ENCODE data around the gene RAB17. TPM values are rescaled to one million over a fixed set of nuclear protein-coding genes. Genes with fewer than 3 reads are reported as not detected.

RAB17 gene
- total and polyA plus RNA-seq, 12 donors: 1.9 to 7.6 (median 4.8) TPM

DNA sequence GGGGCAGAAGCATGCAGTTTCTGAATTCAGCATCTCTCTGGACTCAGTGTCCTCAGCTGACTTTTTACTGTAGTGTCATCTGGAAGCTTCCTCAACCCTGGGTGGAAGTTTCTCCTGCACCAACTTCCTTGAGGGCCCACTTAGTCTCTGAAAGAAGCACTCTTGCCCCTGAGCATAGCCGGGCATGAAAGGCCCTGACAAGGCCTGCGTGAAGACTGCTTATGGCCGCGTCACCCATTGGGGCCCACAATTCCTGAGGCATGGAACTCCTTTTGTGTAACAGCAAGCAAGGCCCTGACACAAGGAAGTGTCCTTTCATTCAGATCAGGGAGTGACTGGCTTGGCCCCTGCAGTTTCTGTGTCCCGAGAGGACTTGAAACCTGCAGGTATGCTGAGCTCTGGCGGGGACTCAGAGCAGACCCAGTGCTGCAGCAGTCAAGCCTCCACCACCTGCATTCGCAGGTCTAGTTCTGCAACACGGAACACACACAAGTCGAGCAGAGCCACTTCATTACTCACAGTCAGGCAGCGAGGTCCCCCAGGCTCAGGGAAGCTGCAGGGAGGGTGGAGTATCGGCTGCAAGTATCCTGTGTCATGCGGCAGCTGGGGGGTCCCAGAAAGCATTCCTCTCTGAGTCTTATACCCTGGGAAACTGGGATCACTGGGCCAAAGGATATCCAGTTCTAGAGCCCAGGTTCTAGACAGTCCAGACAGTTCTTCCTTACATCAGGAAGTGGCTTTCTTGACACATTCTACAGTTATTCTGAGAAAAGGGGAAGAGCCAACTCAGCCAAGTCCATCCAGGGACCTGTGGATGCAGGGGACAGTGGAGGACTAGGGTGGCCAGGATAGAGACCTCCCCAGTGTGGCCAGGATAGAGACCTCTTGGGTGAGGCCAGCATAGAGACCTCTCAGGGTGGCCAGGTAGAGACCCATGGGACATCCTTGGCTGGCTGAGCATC, 59.8 kb downstream of the RAB17 start:
- no peaks in the 10 kb centered on the region for H3K27me3 ChIP-seq
- 93 to 96% methylated on average over 12 of the region's 12 CpGs for WGBS, 2 donors
- no peak for DNase-seq
- H3K4me3 ChIP-seq: no peak overlapping the region
- TF ChIP-seq, protein P1, sequence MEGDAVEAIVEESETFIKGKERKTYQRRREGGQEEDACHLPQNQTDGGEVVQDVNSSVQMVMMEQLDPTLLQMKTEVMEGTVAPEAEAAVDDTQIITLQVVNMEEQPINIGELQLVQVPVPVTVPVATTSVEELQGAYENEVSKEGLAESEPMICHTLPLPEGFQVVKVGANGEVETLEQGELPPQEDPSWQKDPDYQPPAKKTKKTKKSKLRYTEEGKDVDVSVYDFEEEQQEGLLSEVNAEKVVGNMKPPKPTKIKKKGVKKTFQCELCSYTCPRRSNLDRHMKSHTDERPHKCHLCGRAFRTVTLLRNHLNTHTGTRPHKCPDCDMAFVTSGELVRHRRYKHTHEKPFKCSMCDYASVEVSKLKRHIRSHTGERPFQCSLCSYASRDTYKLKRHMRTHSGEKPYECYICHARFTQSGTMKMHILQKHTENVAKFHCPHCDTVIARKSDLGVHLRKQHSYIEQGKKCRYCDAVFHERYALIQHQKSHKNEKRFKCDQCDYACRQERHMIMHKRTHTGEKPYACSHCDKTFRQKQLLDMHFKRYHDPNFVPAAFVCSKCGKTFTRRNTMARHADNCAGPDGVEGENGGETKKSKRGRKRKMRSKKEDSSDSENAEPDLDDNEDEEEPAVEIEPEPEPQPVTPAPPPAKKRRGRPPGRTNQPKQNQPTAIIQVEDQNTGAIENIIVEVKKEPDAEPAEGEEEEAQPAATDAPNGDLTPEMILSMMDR (IDR thresholded peaks at IDR 0.05): no peak
- intact Hi-C loops (cut with DNase I): no loop called here
- H3K36me3 ChIP-seq: peaks cover 0 to 55% (median 0%) of the 10 kb centered on the region in 9 donors
- no peak for ATAC-seq
- H3K4me1 ChIP-seq: no peaks in the 10 kb centered on the region
- H3K9me3 ChIP-seq: no peaks in the 10 kb centered on the region
- no peak overlapping the region for H3K27ac ChIP-seq

DNA sequence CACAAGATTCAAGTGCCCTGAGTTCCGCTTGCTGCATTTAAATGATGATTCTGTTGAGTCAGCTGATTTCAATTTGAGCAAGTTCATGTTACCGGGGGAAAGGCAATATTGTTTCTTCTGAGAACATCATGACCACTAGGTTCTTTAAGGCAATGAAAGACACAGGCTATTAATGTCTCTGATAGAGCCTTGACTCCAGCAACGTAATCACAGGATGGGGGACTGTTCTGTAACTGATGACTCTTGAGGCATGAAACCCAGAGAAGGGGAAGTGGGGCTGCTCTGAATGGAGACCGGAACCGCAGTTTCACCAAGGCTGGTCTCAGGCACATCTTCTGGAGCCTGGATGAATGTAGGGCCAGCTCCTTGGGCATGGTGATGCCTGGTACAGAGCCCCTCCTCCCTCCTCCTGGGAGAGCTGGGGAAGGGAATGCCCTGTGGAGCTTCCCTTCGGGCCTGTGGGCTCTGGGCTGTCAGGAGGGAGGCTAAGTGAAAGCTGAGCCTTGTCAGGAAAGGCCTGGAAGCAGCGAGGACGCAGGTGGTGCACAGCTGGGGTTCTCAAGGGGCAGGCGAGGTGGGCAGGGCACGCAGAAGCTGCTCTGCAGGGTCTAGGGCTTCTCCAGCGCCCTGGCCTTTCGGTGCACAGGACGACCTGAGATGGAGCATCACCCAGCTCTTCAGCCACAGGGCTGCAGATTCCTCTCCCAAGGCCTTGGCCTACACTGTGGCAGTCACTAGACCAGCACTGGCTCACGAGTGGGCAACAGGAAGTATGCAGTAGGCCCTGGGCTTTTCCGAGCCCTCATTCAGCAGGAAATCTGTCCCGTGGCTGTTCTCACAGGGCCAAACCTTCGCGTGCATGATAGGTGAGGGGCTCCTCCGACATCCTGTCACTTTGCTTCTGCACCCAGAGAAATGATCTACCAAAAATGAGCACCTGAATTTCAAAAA, 60.8 kb downstream of the RAB17 start:
- whole genome bisulfite sequencing, 2 donors: 90 to 94% methylated on average over 19 of the region's 19 CpGs
- Histone ChIP-seq H3K27me3 (no peaks in the 10 kb centered on the region), H3K4me1 (no peaks in the 10 kb centered on the region), H3K4me3 (no peak overlapping the region), H3K27ac (no peak overlapping the region), H3K36me3 (peaks cover 0 to 53% (median 0%) of the 10 kb centered on the region in 9 donors), H3K9me3 (no peaks in the 10 kb centered on the region)
- no peak for ATAC-seq
- intact Hi-C loops (cut with DNase I): no loop called here
- TF ChIP-seq, protein P1 (IDR thresholded peaks at IDR 0.05): no peak
- no peak for DNase-seq

GRCh38 chr2:237527766-237528165, 62.8 kb downstream of the RAB17 start:
- H3K4me3 ChIP-seq: no peak overlapping the region
- H3K36me3 ChIP-seq: peaks cover 0 to 44% (median 0%) of the 10 kb centered on the region in 9 donors
- no peak for ATAC-seq
- no peak for DNase-seq
- no peaks in the 10 kb centered on the region for H3K9me3 ChIP-seq
- intact Hi-C loops (cut with DNase I): no loop called here
- WGBS, 2 donors: 95 to 97% methylated on average over 5 of the region's 5 CpGs
- H3K4me1 ChIP-seq: no peaks in the 10 kb centered on the region
- H3K27ac ChIP-seq: no peak overlapping the region
- no peaks in the 10 kb centered on the region for H3K27me3 ChIP-seq
- TF ChIP-seq, protein P1 (IDR thresholded peaks at IDR 0.05): no peak

DNA sequence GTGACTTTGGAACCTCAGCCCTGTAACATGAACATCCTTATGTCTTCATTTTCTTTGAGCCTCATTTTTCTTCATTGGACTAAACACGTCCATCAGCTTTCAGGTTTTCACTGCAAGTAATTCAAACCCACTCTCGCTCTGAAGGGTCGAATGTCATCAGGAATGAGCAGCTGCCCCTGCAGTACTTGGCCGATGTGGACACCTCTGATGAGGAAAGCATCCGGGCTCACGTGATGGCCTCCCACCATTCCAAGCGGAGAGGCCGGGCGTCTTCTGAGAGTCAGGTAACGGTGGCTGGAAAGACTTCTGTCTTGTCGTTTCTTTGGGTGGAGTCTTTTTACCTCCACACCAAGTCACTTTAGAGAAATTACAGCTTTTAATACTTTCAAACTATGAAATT, 63.3 kb downstream of the RAB17 start:
- intact Hi-C loops (cut with DNase I): no loop called here
- no peaks in the 10 kb centered on the region for H3K4me1 ChIP-seq
- H3K36me3 ChIP-seq: peaks cover 0 to 44% (median 0%) of the 10 kb centered on the region in 9 donors
- no peaks in the 10 kb centered on the region for H3K27me3 ChIP-seq
- no peak overlapping the region for H3K27ac ChIP-seq
- DNase-seq (no peak), ATAC-seq (no peak)
- H3K4me3 ChIP-seq: no peak overlapping the region
- TF ChIP-seq, protein P1 (IDR thresholded peaks at IDR 0.05): no peak
- WGBS, 2 donors: 91 to 92% methylated on average over 11 of the region's 11 CpGs
- no peaks in the 10 kb centered on the region for H3K9me3 ChIP-seq

All from heart right ventricle (tissue), 16 donors.